ENCODE data around the gene ZBTB49.
"Not testable (repeated sequence)": the region's sequence is repeated elsewhere in the genome, so short reads cannot be mapped to it uniquely, and the experiment has no call there.

ZBTB49 gene, protein sequence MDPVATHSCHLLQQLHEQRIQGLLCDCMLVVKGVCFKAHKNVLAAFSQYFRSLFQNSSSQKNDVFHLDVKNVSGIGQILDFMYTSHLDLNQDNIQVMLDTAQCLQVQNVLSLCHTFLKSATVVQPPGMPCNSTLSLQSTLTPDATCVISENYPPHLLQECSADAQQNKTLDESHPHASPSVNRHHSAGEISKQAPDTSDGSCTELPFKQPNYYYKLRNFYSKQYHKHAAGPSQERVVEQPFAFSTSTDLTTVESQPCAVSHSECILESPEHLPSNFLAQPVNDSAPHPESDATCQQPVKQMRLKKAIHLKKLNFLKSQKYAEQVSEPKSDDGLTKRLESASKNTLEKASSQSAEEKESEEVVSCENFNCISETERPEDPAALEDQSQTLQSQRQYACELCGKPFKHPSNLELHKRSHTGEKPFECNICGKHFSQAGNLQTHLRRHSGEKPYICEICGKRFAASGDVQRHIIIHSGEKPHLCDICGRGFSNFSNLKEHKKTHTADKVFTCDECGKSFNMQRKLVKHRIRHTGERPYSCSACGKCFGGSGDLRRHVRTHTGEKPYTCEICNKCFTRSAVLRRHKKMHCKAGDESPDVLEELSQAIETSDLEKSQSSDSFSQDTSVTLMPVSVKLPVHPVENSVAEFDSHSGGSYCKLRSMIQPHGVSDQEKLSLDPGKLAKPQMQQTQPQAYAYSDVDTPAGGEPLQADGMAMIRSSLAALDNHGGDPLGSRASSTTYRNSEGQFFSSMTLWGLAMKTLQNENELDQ

DNA sequence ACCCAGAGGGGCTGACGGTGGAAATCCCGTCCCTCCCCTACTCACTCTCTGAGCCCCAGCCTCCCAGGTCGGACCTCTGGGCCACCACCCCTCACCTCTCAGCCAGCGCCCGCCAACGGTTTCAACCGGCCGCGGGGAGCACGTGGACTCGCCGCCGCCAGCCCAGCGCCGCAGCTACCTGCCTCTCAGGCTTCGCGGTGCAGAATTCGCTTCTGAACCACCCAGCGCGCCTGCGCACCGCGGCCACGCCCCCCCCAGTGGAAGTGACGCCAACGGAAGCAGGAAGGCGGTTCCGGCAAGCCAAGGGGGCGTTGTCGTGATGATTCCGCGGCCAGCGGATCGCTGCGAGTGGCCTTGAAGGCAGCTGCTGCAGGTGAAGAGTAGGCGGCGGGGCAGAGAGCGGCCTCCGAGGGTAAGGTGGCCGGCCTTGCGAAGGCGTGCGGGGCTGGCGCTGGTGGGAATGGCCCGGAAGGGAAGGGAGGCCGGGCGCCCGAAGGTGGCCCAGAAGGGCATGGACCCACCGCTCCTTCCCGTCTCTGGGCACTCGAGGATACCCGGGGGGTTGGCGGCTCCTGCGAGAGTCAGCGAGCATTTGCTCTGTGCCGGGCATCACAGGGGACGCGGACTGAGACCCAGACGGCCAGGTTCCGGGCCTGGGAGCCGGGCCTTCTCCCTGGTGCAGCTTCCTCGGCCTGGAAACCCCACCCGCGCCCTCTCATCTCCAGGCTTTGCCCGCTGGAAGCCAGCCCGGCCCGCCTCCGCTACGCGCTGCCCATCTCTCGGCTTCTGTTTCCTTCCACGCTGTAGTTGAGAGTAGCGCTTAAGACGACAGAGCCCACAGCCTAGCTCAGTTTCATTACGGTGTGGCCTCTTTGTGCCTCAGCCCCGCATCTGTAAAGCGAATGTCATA is at the start of gene ZBTB49, which contains the start of gene LYAR:
Gene ZBTB49, plus strand, starts transcription at position 311 of the 910 bp plus-strand sequence. CDS start 9,695 bp downstream, outside the sequence.
Gene LYAR, minus strand, starts transcription at position 214 of the 910 bp plus-strand sequence. CDS start 6,412 bp downstream, outside the sequence.
- DNase-seq (ENCODE audit: low read depth), result peak; percentile 91

DNA sequence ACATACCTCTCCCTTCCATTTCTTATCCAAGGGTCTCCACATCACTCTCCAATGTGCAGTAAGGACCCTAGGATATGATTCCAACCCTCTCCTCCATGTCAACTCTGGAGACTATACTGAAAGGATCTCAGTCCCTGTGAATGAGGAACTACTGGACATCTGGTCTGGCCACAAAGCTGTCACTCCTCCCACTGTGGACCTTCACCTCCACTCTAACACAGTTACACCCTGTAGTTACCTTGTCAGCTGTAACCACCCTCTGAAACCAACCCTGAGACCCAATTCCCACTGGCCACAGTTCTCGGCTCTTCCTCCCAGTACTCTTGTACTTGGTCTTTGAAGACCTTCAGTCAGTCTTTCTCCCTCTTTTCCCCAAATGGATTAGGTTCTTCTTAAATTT is 44.9 kb upstream of the ZBTB49 start:
- DNase-seq (ENCODE audit: low read depth), result no peak

DNA sequence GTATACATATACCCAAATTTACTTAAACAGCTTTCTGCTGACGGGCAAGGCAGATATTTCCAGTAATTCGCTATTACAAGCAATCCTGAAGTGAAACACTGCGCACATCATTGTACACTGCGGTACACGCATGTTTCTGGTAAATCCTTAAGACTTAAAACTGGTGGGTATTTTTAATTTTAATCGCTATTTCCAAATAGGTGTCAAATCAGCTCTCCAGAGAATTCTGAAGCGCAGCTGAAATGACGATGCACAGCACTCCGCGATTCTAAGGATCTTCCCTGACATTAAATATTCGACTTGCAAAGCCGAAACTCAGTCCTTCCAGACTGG is 42.4 kb upstream of the ZBTB49 start:
- no peak for DNase-seq (ENCODE audit: low read depth)

DNA sequence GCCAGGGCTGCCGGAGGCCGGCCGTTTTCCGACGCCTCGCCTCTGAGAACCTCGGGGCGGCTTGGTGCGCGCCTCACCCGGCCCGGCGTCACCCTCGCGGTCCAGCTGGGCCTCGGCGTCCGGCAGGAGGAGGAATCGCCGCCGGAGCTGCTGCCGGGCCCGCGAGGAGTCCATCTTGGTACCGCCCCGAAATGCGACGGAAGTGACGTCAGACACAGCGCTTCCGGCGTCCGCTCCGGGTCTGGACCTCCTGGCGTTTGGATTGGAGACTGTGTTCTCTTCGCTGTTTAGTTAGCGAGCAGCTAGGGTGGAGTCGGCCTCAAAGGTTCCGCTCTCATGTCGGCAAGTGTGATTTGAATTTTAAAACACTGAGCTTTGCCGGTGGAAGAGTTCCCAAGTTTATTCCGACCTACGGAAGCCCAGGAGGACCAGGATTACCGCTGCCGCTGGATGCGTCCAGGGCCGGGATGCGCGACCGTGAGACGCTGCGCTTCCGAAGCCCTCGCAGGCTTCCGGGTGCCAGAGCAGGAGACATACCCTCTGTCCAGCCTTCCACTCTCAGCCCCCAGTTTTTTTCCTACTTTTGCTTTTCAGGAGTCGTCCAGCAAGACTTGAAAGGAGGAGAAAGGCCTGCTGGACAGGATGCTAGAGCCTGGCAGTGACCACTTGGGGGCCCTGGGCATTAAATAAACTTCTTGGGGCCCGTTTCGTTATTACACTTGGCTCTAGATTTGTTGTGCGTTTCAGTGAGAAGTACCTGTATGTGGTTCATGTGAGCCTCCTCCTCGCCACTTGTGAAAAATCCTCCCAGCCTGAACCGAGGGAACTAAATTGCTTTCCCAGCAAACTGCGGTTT is 41.8 kb upstream of the ZBTB49 start, which contains the start of gene TMEM128:
Gene TMEM128, minus strand, starts transcription at position 195 of the 856 bp plus-strand sequence. Its CDS starts 21 bp downstream, at position 174.
- DNase-seq (ENCODE audit: low read depth), result peak; percentile 94

DNA sequence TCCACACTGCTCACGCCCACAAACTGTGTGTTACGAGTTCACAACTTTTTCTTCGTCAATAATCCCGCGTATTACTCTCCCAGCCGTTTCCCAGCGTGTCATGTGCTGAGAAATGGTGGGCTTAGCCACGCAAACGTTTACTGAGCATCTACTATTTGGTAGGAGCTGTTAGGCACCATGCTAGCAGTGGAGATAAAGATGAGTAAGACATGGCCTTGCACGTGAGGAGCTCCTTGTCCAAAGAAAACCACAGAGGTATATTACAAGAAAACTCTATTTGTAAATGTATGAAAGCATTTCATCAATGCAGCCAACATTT is 41.2 kb upstream of the ZBTB49 start:
- peak; percentile 35 for DNase-seq (ENCODE audit: low read depth)

DNA sequence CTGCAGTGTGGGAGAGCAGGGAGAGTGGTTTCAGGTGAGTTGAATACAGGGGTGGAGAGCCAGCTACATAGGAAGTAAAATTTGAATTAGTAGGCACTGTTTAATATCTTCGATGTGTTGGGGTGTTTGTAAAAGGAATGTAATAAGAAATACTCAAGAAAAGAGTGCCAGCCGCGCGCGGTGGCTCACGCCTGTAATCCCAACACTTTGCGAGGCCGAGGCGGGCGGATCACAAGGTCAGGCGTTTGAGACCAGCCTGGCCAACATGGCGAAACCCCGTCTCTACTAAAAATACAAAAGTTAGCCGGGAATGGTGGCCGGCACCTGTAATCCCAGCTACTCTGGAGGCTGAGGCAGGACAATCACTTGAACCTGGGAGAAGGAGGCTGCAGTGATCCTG is 40.7 kb upstream of the ZBTB49 start:
- not testable (repeated sequence) for DNase-seq (ENCODE audit: low read depth)

DNA sequence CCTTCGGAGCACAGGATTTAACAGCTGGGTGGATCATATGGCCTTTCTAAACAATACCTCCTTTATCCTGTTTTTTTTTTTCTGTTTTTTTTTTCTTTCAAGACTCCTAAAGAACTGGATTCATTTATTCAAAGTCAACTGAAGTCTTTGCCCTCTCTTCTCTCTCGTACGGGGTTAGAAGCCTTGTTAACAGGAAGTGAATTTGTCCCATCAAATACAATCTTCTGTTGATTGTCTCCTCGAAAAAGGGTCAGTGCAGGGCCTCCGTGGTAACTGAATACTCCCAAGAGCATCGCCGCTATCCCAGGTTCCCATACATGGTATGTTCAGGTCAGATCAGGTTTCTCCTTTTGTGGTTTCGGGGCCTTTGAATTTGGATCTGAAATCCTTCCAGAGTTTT is 40.2 kb upstream of the ZBTB49 start:
- no peak for DNase-seq (ENCODE audit: low read depth)

DNA sequence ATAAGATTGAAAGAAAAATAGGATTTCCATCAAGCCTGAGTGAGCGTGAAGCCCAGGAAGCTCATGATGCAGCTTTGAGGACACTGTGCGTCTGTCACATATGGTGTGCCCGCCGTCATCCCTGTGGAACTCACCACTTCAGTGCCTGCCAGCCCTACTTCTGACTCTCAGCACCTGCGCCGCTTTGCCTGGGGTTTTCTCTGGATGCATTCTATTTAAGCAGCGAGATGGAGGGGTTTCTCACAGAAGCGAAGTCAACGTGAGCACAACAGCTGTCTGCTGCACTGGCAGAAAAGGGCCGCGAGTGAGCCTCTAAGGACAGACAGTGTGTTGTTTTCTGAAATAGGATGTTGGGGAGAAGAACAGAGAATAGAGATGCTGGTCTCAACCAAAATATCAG is 35.9 kb upstream of the ZBTB49 start:
- no peak for DNase-seq (ENCODE audit: low read depth)

DNA sequence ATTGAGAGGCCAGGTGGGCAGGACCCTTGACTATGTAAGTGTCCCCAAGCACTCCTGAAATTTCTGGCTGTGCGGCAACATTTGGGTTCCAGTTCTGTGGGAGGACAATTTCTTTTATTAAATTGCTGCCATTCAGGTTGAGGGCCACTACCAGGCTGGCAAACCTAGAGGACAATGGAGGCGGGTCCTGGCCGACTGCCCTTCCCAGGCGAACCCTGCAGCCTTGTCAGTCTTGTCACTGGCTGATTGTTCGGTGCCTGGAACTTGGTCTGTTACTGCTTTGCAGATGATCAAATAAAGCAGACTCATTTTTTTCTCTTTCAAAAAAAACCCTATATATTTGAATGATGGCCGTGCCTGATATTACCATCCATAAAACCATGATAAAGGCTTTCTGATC is 35.4 kb upstream of the ZBTB49 start:
- DNase-seq (ENCODE audit: low read depth), result no peak

DNA sequence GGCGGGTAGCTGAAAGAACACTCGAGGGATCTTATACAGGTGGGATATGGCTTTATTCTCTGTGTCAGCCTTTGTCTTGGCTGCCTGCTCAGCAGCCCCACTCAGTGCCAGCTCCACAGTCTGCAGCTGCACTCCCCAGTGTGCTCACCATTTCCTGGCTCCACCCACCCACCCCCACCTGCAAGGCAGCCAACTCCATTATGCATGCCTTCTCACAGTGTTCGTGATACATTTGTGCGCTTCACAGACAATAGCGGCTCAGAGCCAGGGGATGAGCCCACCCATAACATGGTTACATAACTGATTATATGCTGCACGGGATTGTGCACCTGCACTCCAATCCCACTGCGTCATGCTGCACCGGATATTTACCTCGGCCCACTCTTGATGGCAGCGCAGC is 33.3 kb upstream of the ZBTB49 start:
- no peak for DNase-seq (ENCODE audit: low read depth)

DNA sequence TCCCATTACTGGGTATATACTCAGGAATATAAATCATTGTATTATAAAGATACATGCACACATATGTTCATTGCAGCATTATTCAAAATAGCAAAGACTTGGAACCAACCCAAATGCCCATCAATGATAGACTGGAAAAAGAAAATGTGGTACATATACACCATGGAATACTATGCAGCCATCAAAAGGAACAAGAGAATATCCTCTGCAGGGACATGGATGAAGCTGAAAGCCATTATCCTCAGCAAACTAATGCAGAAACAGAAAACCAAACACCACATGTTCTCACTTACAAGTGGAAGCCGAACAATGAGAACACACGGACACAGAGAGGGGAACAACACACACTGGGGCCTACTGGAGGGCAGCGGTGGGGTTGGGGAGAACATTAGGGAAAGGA is 32.3 kb upstream of the ZBTB49 start:
- DNase-seq (ENCODE audit: low read depth), result not testable (repeated sequence)

DNA sequence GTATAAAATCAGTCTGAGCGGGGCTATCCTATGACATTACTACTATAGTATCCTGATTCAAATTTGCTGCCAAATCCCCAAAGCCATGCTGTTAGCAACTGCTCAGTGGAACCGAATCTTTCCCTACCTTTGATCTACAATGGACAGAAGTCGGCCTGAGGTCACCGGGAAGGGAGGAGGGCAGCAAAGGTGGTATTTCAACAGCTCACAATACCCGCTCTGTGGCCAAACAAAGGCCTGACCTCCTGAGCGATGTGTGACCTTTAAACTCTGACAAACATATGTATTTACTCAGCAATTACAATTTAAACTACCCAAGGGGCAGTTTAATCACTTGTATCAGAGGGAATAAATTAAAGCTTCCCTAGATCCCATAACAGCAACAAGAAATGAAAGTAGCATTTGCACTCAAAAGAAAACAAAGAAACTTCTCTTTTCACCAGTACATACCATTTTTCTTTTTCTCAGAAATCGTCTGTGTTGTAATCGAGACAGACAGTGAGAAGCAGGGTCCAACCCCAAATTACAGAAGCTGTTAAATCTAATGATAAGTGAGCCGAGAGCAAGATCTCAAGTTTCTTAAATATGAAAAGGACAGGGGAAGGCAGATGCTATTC is 30.5 kb upstream of the ZBTB49 start:
- DNase-seq (ENCODE audit: low read depth), result no peak

DNA sequence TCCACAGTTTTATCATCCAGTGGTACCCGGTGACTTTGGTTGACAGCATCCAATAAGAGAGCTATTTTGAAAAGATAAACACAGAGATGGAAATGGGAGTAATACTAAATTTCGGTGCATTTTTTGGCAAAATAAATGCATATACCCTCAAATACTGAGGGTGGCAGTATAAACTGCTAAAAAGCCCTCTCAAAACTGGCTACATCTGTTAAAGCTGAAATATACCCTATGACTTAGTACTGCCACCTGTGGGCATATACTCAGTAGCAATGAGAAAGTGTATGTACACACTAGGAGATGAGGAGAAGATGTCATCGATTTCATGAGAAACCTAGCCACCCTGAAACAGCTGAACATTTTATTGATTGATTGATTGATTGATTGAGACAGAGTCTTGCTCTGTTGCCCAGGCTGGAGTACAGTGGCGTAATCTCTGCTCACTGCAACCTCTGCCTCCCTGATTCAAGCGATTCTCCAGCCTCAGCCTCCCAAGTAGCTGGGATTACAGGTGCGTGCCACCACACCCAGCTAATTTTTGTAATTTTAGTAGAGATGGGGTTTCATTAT is 29.8 kb upstream of the ZBTB49 start:
- peak; percentile 84 for DNase-seq (ENCODE audit: low read depth)

DNA sequence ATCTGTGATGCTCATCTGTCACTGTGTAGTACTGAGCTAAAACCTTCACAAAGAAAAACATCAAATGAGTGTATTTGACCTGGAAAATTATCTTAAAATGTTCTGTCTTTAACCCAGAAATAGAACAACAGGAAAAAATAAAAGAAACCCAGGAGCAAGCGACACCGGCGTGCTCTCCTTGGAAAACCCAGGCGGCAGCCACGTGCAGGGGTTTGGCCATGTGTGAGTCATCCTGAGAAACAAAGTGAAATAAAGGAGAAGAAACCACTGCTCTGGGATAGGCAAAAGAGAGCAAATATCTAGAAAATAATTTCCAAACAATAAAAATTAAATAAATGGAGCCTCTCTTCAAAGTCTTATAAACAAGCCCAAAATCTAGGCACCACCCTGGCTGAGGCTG is 22.1 kb upstream of the ZBTB49 start:
- DNase-seq (ENCODE audit: low read depth), result peak; percentile 29

DNA sequence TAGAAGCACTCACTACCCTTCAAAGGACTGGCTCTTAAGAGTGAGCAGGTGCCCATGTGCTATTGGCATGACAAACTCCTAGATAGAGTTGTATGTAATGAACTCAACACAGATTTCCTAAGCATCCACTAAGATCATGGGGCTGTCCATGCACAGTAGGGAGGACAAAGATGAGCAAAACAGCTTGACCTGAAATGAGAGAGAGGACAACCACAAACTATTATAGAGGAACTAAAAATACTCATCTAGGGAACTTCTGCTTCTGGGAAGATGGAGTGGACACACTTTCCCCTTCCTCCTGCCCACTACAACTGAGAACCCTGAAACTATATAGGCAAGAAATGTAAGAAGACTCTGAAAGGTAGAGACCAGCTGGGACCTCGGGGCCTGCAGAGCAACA is 21.3 kb upstream of the ZBTB49 start:
- DNase-seq (ENCODE audit: low read depth), result no peak

DNA sequence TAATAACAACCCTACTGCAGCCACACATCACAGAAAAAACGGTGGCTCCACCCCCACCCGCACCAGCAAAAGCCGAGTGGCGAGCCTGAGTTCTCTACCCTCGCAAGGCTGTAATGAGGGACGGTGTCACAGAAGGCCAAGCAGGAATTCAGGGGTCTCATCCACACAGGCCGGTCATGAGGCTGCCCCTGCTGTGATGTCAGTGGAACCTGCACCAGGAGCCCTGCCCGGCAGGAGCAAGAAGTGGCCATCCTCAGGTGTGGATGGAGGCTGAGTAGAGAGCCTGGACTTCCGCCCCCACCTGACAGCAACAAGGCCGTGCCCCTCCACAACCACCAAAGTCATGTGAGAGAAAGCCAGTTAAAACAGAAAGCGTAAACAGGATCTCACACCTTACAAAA is 20.7 kb upstream of the ZBTB49 start:
- DNase-seq (ENCODE audit: low read depth), result no peak

DNA sequence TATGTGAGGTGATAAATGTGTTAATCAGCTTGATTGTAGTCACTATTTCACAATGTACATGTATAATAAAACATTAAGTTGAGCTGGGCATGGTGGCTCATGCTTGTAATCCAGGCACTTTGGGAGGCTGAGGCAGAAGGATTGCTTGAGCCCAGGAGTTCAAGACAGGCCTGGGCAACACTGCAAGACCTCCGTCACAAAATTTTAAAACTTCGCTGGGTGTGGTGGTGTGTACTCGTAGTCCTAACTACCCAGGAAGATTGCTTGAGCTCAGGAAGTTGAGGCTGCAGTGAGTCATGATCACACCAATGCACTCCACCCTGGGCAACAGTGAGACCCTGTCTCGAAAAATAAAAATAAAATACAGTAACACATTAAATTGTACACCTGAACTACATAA is 20.2 kb upstream of the ZBTB49 start:
- DNase-seq (ENCODE audit: low read depth), result peak; percentile 76

DNA sequence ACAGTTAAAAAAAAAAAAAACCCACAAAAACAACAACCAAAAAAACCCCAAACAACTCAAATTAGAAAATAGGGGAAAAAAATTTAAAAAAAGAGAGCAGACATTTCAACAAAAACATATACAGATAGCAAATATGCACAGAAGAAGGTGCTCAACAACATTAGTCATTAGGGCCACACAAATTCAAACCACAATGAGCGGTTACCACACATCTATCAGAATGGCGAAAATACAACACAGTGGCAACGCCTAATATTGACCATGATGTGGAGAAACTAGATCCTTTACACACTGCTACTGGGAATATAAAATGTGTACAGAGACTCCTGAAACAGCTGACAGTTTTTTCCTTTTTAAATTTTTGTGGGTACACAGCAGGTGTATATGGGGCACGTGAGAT is 19.5 kb upstream of the ZBTB49 start:
- peak; percentile 60 for DNase-seq (ENCODE audit: low read depth)

DNA sequence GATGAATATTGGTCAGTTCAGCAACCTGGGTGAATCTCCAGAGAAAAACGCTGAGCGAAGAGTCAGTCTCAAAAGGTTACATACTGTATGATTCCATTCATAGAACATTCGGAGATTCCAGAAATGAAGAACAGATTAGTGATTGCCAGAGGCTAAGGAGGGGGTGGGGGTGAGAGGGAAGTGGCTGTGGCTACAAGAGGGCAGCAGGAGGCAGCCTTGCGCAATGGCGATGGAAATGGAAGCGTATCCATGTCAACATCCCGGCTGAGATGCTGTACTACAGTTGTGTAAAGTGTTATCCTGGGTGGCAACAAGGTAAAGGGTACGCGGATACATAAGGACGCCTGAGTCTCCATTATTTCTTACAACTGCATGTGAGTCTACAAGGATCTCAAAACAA is 18.1 kb upstream of the ZBTB49 start:
- peak; percentile 31 for DNase-seq (ENCODE audit: low read depth)

DNA sequence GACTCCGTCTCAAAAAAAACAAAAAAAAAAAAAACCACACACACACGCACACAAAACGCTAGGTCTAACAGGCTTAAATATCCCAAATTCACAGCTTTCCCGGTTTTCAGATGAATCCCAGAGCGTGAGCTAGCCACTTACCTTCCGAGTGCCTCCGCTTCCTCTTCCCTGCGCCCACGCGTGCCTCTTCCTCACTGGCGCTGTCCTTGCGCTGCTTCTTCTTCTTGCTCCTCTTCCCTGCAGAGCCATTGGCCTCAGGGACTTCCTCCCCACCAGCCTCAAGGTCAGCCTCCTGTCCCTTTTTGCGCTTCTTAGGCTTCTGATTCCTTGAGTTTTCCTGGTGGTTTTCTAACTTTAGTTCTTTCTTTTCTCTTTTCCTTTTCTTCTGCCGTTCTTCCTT is 15.8 kb upstream of the ZBTB49 start:
- no peak for DNase-seq (ENCODE audit: low read depth)

DNA sequence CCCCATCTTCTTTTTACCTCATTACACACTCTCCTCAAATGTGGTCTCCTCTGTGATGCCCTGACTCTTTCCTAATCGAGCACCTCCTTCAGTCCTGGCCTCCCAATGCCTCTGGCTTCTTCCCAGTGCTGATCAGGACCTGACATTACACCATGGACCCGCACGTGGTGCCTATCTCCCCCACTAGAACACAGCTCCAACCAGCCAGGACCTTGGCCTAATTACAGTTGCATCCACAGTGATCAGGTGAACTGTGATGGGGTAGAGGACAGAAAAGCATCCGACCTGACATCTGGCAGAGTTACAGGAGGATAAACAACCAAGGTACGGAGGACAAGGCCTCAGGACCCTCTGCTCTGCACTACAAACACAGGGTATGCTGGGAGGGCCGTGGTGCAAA is 12.5 kb upstream of the ZBTB49 start:
- no peak for DNase-seq (ENCODE audit: low read depth)
